ENCODE measurements around the gene CBX2.

CBX2 gene

GRCh38 chr17:79831265-79832217 is 53.6 kb downstream of the CBX2 start:
- peak; percentile 37 for DNase-seq

GRCh38 chr17:79832218-79833109 is 54.5 kb downstream of the CBX2 start:
- DNase-seq, result peak; percentile 53

- DNase-seq, result no peak
These were observed 55.1 kb downstream of the CBX2 start for GRCh38 chr17:79833110-79833450.

GRCh38 chr17:79833744-79834564 is 56.0 kb downstream of the CBX2 start:
- DNase-seq, result no peak

GRCh38 chr17:79834565-79835469 is 56.9 kb downstream of the CBX2 start:
- DNase-seq, result peak; percentile 27

- DNase-seq, result no peak
These were observed 57.5 kb downstream of the CBX2 start for GRCh38 chr17:79835470-79835899.

GRCh38 chr17:79835953-79836509 is 58.1 kb downstream of the CBX2 start:
- DNase-seq, result peak; percentile 25

GRCh38 chr17:79836510-79836971 is 58.6 kb downstream of the CBX2 start:
- DNase-seq, result no peak

- peak; percentile 39 for DNase-seq
These were observed 59.3 kb downstream of the CBX2 start for GRCh38 chr17:79836972-79837887.

Data from DMS53 (cell line).